MM.1S (cell line): ENCODE measurements around the gene SLC13A3.

ENCODE experiments used
- DNase-seq: peaks from one replicate; pipeline ENCODE4 v3.0.0-alpha.2; 2015
- H2AFZ ChIP-seq: fragments of 300-600 bp; sonication (generic); 2 replicates; pipeline ENCODE4 v1.6.0; 2016; ENCODE audit warnings: antibody characterized with exemption, low read length
- H3F3A ChIP-seq: fragments of 300-600 bp; sonication (generic); 2 replicates; pipeline ENCODE4 v1.6.1; 2016; ENCODE audit warnings: mild to moderate bottlenecking, antibody characterized with exemption, low read length, moderate library complexity, mixed read lengths; ENCODE audit not compliant: insufficient read depth
- H3K27ac ChIP-seq: fragments of 300-600 bp; sonication (generic); 2 replicates; pipeline ENCODE4 v1.5.1; 2016; ENCODE audit warnings: mild to moderate bottlenecking, low read length
- H3K27me3 ChIP-seq: fragments of 300-600 bp; sonication (generic); replicated peaks from 2 replicates; pipeline ENCODE4 v1.6.0; 2016; ENCODE audit warnings: low read length; ENCODE audit not compliant: insufficient read depth
- H3K36me3 ChIP-seq: fragments of 300-600 bp; sonication (generic); replicated peaks from 2 replicates; pipeline ENCODE4 v1.6.1; 2016; ENCODE audit warnings: mild to moderate bottlenecking, low read length, mixed read lengths; ENCODE audit not compliant: insufficient read depth
- H3K4me1 ChIP-seq: fragments of 300-600 bp; sonication (generic); 2 replicates; pipeline ENCODE4 v1.6.1; 2016; ENCODE audit warnings: low read length, mixed read lengths
- H3K4me2 ChIP-seq: fragments of 300-600 bp; sonication (generic); 2 replicates; pipeline ENCODE4 v1.6.0; 2016; ENCODE audit warnings: low read depth, low read length
- H3K4me3 ChIP-seq: fragments of 300-600 bp; sonication (generic); 2 replicates; pipeline ENCODE4 v1.5.1; 2016; ENCODE audit warnings: low read length, mixed read lengths
- H3K79me2 ChIP-seq: fragments of 300-600 bp; sonication (generic); 2 replicates; pipeline ENCODE4 v1.6.1; 2016; ENCODE audit warnings: mixed run types, low read length, mixed read lengths
- H3K9ac ChIP-seq: fragments of 300-600 bp; sonication (generic); 2 replicates; pipeline ENCODE4 v1.6.1; 2016; ENCODE audit warnings: low read length, mixed read lengths
- H3K9me2 ChIP-seq: fragments of 300-600 bp; sonication (generic); replicated peaks from 2 replicates; pipeline ENCODE4 v1.6.1; 2016; ENCODE audit warnings: mild to moderate bottlenecking, low read length, mixed read lengths; ENCODE audit not compliant: insufficient read depth
- H3K9me3 ChIP-seq: fragments of 300-600 bp; sonication (generic); replicated peaks from 2 replicates; pipeline ENCODE4 v1.6.1; 2016; ENCODE audit warnings: mild to moderate bottlenecking, low read length, mixed read lengths; ENCODE audit not compliant: insufficient read depth
- H4K20me1 ChIP-seq: fragments of 300-600 bp; sonication (generic); 2 replicates; pipeline ENCODE4 v1.6.1; 2016; ENCODE audit warnings: mild to moderate bottlenecking, low read length, moderate library complexity, mixed read lengths; ENCODE audit not compliant: insufficient read depth
- CTCF ChIP-seq: fragments of 300-600 bp; sonication (generic); IDR thresholded peaks from 2 replicates; pipeline ENCODE4 v1.5.1; 2016; ENCODE audit warnings: antibody characterized with exemption, low read length, mixed read lengths
- EZH2 ChIP-seq: fragments of 300-600 bp; sonication (generic); optimal IDR thresholded peaks from 2 replicates; pipeline ENCODE3; 2017; ENCODE audit warnings: low read depth, mild to moderate bottlenecking, antibody characterized with exemption, low read length, mixed read lengths
- EZH2phosphoT487 ChIP-seq: fragments of 300-600 bp; sonication (generic); IDR thresholded peaks from 2 replicates; pipeline ENCODE4 v1.6.1; 2018; ENCODE audit warnings: antibody characterized with exemption, low read length

SLC13A3 gene

DNA sequence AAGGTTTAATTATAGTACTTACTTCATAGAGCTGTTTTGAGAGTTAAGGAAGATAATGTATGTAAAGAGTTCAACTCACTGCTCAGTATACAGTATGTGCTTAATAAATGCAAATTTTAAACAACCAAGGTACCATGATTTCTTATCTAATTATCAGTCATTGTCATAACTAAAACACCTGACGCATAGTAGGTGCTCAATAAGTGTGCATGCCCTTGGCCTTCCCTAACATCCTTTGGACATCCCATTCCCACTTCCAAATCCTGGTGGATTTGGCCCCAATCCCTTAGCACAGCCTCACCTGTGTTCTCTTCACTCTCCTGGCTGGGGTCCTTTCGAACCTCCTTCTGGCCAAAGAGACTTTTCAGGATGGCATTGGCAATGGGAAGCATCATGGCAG is 41.1 kb downstream of the SLC13A3 start:
- no peak for DNase-seq
- Histone ChIP-seq H3K79me2 (no peaks in the 10 kb centered on the region), H3K27me3 (no peaks in the 10 kb centered on the region), H3K4me3 (no peak overlapping the region), H3K36me3 (no peaks in the 10 kb centered on the region), H3F3A (no peaks in the 10 kb centered on the region), H3K27ac (no peak overlapping the region), H3K4me2 (no peak overlapping the region), H2AFZ (no peak overlapping the region), H3K9me2 (no peaks in the 10 kb centered on the region), H3K9ac (no peak overlapping the region), H4K20me1 (no peaks in the 10 kb centered on the region), H3K4me1 (no peaks in the 10 kb centered on the region), H3K9me3 (no peaks in the 10 kb centered on the region)
- TF ChIP-seq EZH2 = no peak
- TF ChIP-seq EZH2phosphoT487 = no peak
- TF ChIP-seq CTCF = no peak

GRCh38 chr20:46609043-46609442 is 42.2 kb downstream of the SLC13A3 start:
- H3K27me3 ChIP-seq = no peaks in the 10 kb centered on the region
- no peak overlapping the region for H3K4me3 ChIP-seq
- TF ChIP-seq EZH2phosphoT487 (no peak), EZH2 (no peak)
- no peak overlapping the region for H2AFZ ChIP-seq
- H3K27ac ChIP-seq = no peak overlapping the region
- no peaks in the 10 kb centered on the region for H3K36me3 ChIP-seq
- no peak overlapping the region for H3K4me2 ChIP-seq
- H3K4me1 ChIP-seq = no peaks in the 10 kb centered on the region
- no peak for DNase-seq
- no peaks in the 10 kb centered on the region for H4K20me1 ChIP-seq
- H3F3A ChIP-seq = no peaks in the 10 kb centered on the region
- no peaks in the 10 kb centered on the region for H3K9me3 ChIP-seq
- no peaks in the 10 kb centered on the region for H3K9me2 ChIP-seq
- H3K79me2 ChIP-seq = no peaks in the 10 kb centered on the region
- H3K9ac ChIP-seq = no peak overlapping the region

DNA sequence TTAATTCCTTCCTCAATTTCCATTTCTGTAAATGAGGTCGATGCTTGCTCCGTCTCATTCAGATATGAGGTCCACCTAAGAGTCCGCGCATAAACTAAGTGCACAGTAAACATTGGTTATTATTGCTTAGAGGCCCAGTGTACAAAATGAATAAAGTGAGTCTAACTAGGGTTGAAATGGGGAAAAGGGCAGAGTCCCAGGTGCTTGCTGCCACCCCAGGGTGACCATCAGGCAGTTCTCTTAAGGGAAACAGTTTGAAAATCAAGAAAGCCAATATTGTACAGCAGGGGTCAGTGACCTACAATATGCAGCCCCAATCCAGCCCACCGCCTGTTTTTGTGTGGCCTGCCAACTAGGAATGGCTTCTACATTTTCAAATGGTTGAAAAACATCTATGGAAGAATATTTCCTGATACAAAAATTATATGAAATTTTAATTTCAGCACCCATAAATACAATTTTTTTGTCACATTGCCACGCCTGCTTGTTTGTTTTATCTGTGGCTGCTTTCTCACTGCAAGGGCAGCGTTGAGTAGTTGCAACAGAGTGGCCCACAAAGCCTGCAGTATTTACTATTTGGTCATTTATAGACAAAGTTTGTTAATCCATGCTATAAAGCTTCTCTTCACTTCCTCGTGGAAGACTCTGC is 43.3 kb downstream of the SLC13A3 start:
- no peaks in the 10 kb centered on the region for H3F3A ChIP-seq
- H3K36me3 ChIP-seq = no peaks in the 10 kb centered on the region
- H3K4me2 ChIP-seq = no peak overlapping the region

More for the DNA sequence above, 43.3 kb downstream of the SLC13A3 start:
- H3K27ac ChIP-seq = no peak overlapping the region
- no peak for DNase-seq
- H3K4me1 ChIP-seq = no peaks in the 10 kb centered on the region
- H3K9me3 ChIP-seq = no peaks in the 10 kb centered on the region
- no peak overlapping the region for H3K4me3 ChIP-seq
- H3K9me2 ChIP-seq = no peaks in the 10 kb centered on the region
- H4K20me1 ChIP-seq = no peaks in the 10 kb centered on the region
- no peaks in the 10 kb centered on the region for H3K79me2 ChIP-seq
- H3K27me3 ChIP-seq = no peaks in the 10 kb centered on the region
- TF ChIP-seq EZH2 (no peak), EZH2phosphoT487 (no peak), CTCF (no peak)
- H2AFZ ChIP-seq = no peak overlapping the region
- no peak overlapping the region for H3K9ac ChIP-seq
